MM.1S (cell line): Measurements from ENCODE around the gene MSRB1.

ENCODE experiments used
- EZH2 ChIP-seq: fragments of 300-600 bp; sonication (generic); optimal IDR thresholded peaks from 2 replicates; pipeline ENCODE3; 2017; ENCODE audit warnings: low read depth, mild to moderate bottlenecking, antibody characterized with exemption, low read length, mixed read lengths
- TF ChIP-seq, protein P1 (sequence below): fragments of 300-600 bp; sonication (generic); IDR thresholded peaks from 2 replicates; pipeline ENCODE4 v1.5.1; 2016; ENCODE audit warnings: antibody characterized with exemption, low read length, mixed read lengths

DNA sequence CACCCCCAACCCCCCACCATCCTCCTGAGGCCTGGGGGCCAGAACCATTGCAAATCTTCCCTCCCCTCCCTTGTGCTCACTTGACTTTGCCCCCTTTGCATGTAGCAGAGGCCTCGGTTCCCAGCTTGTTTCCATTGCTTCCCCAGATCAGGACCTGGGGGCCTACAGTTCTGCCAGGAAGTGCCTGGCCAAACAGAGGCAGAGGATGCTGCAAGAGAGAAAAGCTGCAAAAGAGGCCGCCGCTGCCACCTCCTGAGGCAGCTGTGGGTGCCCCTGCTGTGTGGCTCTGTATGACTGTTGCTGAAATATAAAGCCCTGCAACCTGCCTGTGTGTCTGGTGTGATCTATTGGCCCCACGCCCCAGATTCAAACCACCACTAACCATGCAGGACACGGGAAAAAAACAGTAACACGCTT, 18.7 kb upstream of the MSRB1 start:
- TF ChIP-seq, protein P1, sequence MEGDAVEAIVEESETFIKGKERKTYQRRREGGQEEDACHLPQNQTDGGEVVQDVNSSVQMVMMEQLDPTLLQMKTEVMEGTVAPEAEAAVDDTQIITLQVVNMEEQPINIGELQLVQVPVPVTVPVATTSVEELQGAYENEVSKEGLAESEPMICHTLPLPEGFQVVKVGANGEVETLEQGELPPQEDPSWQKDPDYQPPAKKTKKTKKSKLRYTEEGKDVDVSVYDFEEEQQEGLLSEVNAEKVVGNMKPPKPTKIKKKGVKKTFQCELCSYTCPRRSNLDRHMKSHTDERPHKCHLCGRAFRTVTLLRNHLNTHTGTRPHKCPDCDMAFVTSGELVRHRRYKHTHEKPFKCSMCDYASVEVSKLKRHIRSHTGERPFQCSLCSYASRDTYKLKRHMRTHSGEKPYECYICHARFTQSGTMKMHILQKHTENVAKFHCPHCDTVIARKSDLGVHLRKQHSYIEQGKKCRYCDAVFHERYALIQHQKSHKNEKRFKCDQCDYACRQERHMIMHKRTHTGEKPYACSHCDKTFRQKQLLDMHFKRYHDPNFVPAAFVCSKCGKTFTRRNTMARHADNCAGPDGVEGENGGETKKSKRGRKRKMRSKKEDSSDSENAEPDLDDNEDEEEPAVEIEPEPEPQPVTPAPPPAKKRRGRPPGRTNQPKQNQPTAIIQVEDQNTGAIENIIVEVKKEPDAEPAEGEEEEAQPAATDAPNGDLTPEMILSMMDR: no peak
- no peak for TF ChIP-seq EZH2
